ENCODE results near the gene SH3PXD2A. TPM values are rescaled to one million over a fixed set of nuclear protein-coding genes. Genes with fewer than 3 reads are reported as not detected.

Gene SH3PXD2A
- total RNA-seq, 1 donor from 2014 or later = 9.6 TPM

DNA sequence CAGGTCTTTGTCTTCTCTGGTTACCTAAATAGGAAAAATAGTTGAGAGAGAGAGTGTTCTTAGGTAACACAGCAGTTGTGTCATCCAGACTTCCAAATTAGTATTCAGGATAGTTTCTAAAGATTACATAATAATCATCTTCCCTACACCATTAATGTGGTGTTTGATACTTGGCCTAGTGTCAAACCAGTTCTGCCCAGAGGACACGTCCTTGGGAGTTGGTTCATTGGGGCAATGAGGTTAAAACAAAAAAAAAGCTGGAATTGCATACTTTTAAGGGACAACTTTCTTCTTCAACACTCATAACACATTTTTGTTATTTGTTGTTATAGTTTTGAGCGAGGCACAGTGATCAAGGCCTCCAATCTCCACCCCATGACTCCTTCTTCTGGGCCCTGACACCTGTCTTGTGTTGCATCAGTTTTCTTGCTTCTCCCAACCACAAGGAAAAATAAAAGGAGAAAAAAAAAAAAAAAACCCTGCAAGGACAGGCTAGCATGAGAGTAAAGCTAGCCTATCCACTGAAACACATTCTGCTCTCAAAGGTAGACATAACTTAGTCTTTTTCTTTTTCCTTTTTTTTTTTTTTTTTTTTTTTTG lies 33.8 kb upstream of the SH3PXD2A start:
- intact Hi-C loops (cut with micrococcal nuclease) = loop anchor here (2.0 kb wide), 1 partner anchor 128 kb away; no protein-coding TSS in a partner anchor
- no peaks in the 10 kb centered on the region for H3K27me3 Mint-ChIP-seq (ENCODE audit: insufficient read depth)
- peak overlapping the region; percentile 80 for H3K27ac Mint-ChIP-seq
- DNase-seq (ENCODE audit: low spot score) = no peak
- no peaks in the 10 kb centered on the region for H3K9me3 Mint-ChIP-seq
- H3K36me3 Mint-ChIP-seq (ENCODE audit: low read depth) = peaks cover 24% of the 10 kb centered on the region
- no peak overlapping the region for H3K4me3 Mint-ChIP-seq
- H3K4me1 Mint-ChIP-seq (ENCODE audit: low read depth) = peaks cover 41% of the 10 kb centered on the region

DNA sequence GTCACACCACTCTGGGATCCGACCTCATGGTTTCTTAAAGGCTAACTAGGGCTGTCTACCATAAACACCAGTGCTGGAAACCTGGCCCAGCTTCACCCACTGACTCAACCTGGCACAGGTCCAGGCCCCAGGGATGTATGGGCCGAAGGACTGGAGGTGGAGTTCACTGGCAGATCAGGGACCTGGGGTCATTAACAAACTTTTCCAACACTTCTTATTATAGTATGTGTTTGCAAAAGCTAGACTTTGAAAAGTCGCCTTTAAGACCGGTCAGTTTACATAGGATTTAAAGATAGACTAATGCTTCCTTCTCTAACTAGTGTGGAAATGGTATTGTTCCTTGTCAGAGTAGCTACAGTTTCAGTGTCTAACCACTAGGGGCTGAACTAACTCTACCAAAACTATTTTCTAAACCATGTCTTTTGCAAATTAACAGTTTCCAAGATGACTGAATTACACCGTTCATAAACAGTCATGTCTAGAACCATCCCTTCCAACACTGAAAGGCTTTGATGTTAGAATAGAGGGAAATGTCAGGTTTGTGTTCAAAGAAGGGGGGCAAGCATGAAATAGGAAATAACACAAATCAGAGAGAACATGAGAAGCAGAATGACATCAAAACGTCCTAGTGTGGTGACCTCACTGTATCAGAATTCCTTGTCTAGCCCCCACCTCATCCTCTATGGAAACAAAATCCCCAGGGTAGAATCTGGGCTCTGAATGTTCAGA lies 32.9 kb upstream of the SH3PXD2A start:
- no peaks in the 10 kb centered on the region for H3K27me3 Mint-ChIP-seq (ENCODE audit: insufficient read depth)
- intact Hi-C loops (cut with micrococcal nuclease) = loop anchor here (1.0 to 2.0 kb wide), 10 partner anchors 20 to 462 kb away; partner anchors contain the start of genes CFAP43, SLK and STN1
- no peak for DNase-seq (ENCODE audit: low spot score)
- H3K4me1 Mint-ChIP-seq (ENCODE audit: low read depth) = peaks cover 32% of the 10 kb centered on the region
- H3K27ac Mint-ChIP-seq = peak overlapping the region; percentile 73
- no peaks in the 10 kb centered on the region for H3K9me3 Mint-ChIP-seq
- H3K36me3 Mint-ChIP-seq (ENCODE audit: low read depth) = peaks cover 21% of the 10 kb centered on the region
- no peak overlapping the region for H3K4me3 Mint-ChIP-seq

DNA sequence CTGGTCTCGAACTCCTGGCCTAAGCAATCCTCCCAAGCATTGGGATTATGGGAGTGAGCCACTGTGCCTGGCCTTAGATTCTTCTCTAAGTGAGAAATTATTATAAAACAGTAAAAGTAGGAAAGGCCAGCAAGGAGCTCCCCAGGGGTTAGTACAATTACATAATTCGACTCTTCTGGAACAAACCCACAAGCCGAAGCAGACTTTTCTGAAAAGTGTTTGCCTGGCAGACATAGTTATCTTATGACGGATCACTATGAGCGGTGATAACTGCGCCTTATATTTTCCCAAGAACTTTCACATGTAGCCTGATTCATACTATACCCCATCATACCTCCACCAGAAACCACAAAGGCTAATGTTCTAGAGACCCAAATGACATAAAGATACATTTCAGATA lies 30.2 kb upstream of the SH3PXD2A start:
- intact Hi-C loops (cut with micrococcal nuclease) = no loop called here
- no peaks in the 10 kb centered on the region for H3K9me3 Mint-ChIP-seq
- H3K27me3 Mint-ChIP-seq (ENCODE audit: insufficient read depth) = no peaks in the 10 kb centered on the region
- no peak overlapping the region for H3K4me3 Mint-ChIP-seq
- peaks cover 27% of the 10 kb centered on the region for H3K4me1 Mint-ChIP-seq (ENCODE audit: low read depth)
- H3K27ac Mint-ChIP-seq = no peak overlapping the region
- no peak for DNase-seq (ENCODE audit: low spot score)
- H3K36me3 Mint-ChIP-seq (ENCODE audit: low read depth) = peaks cover 31% of the 10 kb centered on the region

DNA sequence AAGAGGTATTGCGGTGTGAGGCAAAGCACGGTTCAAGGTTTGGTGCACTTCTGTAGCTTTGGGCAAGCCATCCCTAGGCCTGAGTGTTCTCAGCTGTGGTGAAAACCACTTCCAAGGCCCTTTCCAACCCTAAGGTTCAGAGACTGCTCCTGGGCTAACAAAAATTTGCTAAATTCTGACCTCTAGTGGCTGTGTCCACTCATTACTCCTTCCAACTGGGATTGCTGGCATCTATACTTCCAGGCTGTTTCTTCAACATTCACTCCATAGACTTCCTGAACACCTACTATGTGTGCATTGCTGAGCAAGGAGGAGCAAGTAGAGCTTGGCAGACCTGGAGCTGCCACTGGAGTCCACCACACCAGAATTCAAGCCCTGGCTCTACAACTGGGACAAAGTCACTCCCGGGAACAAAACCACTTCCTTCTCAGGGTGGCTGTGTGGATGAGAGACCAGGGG lies 29.3 kb upstream of the SH3PXD2A start:
- peak; percentile 13 for DNase-seq (ENCODE audit: low spot score)
- Mint-ChIP-seq H3K9me3 (no peaks in the 10 kb centered on the region), H3K27ac (no peak overlapping the region), H3K4me3 (no peak overlapping the region), H3K27me3 (ENCODE audit: insufficient read depth) (no peaks in the 10 kb centered on the region), H3K4me1 (ENCODE audit: low read depth) (peaks cover 18% of the 10 kb centered on the region), H3K36me3 (ENCODE audit: low read depth) (peaks cover 32% of the 10 kb centered on the region)
- intact Hi-C loops (cut with micrococcal nuclease) = loop anchor here (1.0 kb wide), 1 partner anchor 171 kb away; no protein-coding TSS in a partner anchor

DNA sequence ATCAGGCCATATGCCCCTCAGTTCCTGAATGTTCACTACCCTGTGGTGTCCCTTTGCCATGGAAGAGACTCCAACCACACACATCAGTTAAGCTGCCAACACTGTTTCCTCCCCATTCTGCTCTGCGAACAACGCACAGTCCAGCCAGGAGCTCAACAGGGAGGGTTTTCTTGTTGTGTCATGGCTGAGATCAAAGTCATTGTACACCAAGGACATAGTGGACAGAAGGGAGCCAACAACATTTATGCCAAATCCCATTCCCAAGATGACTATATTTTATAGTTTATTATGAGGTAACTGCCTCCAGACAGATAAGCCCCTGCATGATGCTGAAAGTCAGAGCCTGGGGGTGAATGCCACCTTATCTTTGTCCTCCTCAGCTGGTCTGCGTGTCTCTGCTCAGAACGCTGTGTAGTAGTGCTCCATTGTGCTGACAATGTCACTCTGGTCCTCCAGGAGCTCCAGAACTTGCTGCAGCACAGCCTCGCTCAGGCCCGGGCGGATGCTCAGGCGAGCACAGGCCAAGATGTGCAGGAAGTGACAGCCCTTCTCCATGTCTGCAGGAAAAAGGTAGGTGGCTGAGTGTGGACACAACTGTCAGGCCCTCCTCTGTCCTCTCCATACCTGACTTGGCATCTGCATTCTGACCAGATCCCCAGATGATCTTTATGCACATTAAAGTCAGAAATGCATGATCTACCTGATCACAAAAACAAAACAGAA lies 27.1 kb upstream of the SH3PXD2A start:
- peaks cover 36% of the 10 kb centered on the region for H3K36me3 Mint-ChIP-seq (ENCODE audit: low read depth)
- no peak overlapping the region for H3K4me3 Mint-ChIP-seq
- intact Hi-C loops (cut with micrococcal nuclease) = no loop called here
- no peaks in the 10 kb centered on the region for H3K27me3 Mint-ChIP-seq (ENCODE audit: insufficient read depth)
- H3K27ac Mint-ChIP-seq = no peak overlapping the region
- no peaks in the 10 kb centered on the region for H3K4me1 Mint-ChIP-seq (ENCODE audit: low read depth)
- H3K9me3 Mint-ChIP-seq = no peaks in the 10 kb centered on the region
- DNase-seq (ENCODE audit: low spot score) = no peak

DNA sequence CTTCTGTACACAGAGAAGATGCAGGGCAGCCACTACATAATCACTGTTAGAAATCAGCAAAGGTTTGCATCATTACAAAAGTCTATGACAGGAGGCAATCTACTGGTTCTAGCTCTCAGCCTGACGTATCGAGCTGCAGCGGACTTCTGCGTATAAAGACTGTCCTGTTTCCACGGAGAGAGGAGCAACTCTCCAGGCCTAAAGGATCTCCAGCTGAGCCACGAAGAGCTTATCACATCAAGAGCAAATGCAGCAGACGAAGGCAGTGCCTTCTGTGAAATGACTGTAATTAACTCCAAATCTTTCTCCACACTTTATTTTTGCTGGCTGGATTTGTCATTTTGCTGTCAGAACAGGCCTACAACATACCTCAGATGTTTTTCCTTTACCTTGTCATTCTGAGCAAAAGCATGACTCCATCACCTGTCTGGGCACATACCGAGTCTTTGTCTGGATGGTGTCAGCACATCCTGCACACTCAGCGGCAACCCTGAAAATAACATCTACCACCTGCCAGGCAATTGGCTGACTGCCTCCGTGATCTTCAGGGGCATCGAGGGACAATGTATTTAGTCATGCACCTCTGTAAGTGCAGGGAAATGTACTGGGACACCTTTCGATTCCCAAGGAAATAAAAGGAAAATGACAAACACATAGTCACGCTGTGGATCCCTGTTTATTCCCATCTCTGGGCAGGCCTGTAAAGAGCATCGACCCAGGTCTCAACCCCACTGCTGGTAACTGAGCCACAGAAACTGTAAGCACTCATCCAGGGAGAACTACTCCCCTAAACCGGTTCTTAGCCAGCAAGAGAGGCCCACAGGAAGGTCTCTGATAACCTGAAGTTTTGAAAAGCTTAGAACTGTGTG lies 26.3 kb upstream of the SH3PXD2A start:
- H3K4me1 Mint-ChIP-seq (ENCODE audit: low read depth) = no peaks in the 10 kb centered on the region
- H3K36me3 Mint-ChIP-seq (ENCODE audit: low read depth) = peaks cover 34% of the 10 kb centered on the region
- no peaks in the 10 kb centered on the region for H3K27me3 Mint-ChIP-seq (ENCODE audit: insufficient read depth)
- no peak overlapping the region for H3K4me3 Mint-ChIP-seq
- no peak for DNase-seq (ENCODE audit: low spot score)
- intact Hi-C loops (cut with micrococcal nuclease) = no loop called here
- no peak overlapping the region for H3K27ac Mint-ChIP-seq
- no peaks in the 10 kb centered on the region for H3K9me3 Mint-ChIP-seq

DNA sequence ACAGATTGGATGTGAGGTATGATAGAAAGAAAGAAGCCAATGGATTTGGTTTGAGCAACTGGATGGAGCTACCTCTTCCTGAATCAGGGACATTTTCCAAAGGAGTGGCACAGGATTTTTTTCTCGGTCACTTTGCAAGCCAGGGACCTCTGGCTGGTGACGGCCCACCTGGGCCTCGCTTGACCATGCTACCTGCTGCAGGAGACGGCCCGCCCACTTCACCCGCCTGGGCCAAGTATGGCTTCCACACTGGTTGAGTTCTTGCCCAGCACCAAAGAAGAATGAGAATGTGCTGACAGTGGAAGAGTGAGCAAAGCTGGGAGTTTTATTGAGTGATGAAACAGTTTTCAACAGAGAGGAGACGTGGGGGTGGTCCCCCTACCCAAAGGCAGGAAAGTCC lies 24.5 kb upstream of the SH3PXD2A start:
- H3K36me3 Mint-ChIP-seq (ENCODE audit: low read depth) = peaks cover 34% of the 10 kb centered on the region
- no peak overlapping the region for H3K27ac Mint-ChIP-seq
- no peak overlapping the region for H3K4me3 Mint-ChIP-seq
- H3K27me3 Mint-ChIP-seq (ENCODE audit: insufficient read depth) = no peaks in the 10 kb centered on the region
- no peak for DNase-seq (ENCODE audit: low spot score)
- intact Hi-C loops (cut with micrococcal nuclease) = no loop called here
- no peaks in the 10 kb centered on the region for H3K9me3 Mint-ChIP-seq
- no peaks in the 10 kb centered on the region for H3K4me1 Mint-ChIP-seq (ENCODE audit: low read depth)

DNA sequence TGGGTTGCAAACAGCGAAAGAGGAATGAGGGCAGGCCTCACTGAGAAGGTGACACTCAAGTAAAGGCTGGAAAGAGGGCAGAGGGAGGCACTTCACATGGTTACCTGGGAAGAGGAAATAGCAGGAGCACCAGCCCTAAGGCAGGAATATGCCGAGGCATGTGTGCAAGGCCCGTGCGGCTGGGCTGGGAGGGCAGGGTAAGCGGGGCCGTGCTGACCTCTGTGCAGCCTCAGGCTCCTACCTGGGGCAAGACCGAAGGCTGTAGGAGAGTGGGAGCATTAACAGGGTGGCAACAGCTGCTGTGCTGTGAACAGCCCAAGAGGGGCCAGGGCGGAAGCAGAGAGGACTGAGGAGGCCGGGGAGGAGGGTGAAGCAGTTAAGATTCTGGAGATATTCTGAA lies 24.0 kb upstream of the SH3PXD2A start:
- Mint-ChIP-seq H3K4me3 (no peak overlapping the region), H3K36me3 (ENCODE audit: low read depth) (peaks cover 34% of the 10 kb centered on the region), H3K27ac (no peak overlapping the region), H3K27me3 (ENCODE audit: insufficient read depth) (no peaks in the 10 kb centered on the region), H3K9me3 (no peaks in the 10 kb centered on the region), H3K4me1 (ENCODE audit: low read depth) (no peaks in the 10 kb centered on the region)
- DNase-seq (ENCODE audit: low spot score) = no peak
- intact Hi-C loops (cut with micrococcal nuclease) = no loop called here

DNA sequence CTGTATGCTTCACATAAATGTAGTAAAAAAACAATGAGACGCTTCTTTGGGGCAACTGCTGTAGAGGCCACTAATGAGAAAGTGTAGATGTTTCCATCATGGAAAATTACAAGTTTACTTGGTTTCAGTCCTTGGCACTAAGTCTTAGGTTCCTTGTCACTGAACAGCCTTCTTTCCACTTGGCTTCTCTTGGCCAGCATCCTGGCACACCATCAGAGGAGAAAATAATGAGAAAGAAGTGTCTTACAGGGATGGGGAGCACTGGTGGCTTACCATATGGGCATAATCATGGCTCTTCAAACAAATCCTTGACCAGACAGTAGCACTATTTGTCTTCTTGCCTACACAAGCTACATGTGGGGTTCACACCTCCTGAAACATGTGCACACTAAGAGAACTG lies 22.5 kb upstream of the SH3PXD2A start:
- no peaks in the 10 kb centered on the region for H3K4me1 Mint-ChIP-seq (ENCODE audit: low read depth)
- H3K27ac Mint-ChIP-seq = no peak overlapping the region
- intact Hi-C loops (cut with micrococcal nuclease) = no loop called here
- H3K36me3 Mint-ChIP-seq (ENCODE audit: low read depth) = peaks cover 29% of the 10 kb centered on the region
- H3K9me3 Mint-ChIP-seq = no peaks in the 10 kb centered on the region
- no peak for DNase-seq (ENCODE audit: low spot score)
- H3K27me3 Mint-ChIP-seq (ENCODE audit: insufficient read depth) = no peaks in the 10 kb centered on the region
- H3K4me3 Mint-ChIP-seq = no peak overlapping the region

DNA sequence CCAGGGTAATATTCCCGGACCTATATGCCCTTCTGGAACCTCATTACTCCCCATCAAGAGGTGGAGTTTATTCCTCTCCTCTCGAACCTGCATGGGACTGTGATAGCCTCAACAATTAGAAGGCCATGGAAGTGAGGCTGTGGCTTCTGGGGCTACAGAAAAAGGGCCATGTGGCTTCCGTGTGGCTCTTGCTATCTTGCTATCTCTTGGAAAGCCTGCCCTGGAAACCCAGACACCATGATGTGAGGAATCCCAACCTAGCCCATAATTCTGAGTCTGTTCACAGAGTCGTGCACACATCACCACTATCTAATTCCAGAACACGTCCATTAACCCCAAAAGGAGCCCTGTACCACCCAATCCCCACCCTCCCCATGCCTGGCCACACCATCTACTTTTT lies 20.8 kb upstream of the SH3PXD2A start:
- Mint-ChIP-seq H3K4me3 (no peak overlapping the region), H3K4me1 (ENCODE audit: low read depth) (no peaks in the 10 kb centered on the region), H3K27me3 (ENCODE audit: insufficient read depth) (no peaks in the 10 kb centered on the region), H3K36me3 (ENCODE audit: low read depth) (peaks cover 17% of the 10 kb centered on the region), H3K9me3 (no peaks in the 10 kb centered on the region), H3K27ac (no peak overlapping the region)
- intact Hi-C loops (cut with micrococcal nuclease) = no loop called here
- DNase-seq (ENCODE audit: low spot score) = no peak

DNA sequence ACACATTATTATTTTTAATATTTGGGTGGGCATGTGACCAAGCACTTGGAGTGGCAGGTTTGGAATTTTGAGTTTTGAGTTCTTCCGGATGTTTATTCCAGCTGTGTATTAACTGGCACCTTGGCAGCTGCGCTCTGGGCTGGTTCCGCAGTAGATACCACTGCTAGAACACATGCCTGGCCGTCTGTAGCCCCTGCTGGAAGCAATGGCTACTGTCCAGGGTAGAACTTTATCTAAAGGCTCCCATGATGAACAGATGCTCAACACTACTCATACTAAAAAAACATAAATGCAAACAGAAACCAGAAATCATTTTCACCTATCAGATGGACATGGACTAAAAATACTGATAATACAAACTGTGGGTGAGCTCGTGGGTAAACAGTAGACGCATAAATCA lies 19.4 kb upstream of the SH3PXD2A start:
- intact Hi-C loops (cut with micrococcal nuclease) = no loop called here
- H3K27me3 Mint-ChIP-seq (ENCODE audit: insufficient read depth) = no peaks in the 10 kb centered on the region
- H3K4me1 Mint-ChIP-seq (ENCODE audit: low read depth) = no peaks in the 10 kb centered on the region
- no peak overlapping the region for H3K4me3 Mint-ChIP-seq
- H3K27ac Mint-ChIP-seq = no peak overlapping the region
- no peak for DNase-seq (ENCODE audit: low spot score)
- H3K36me3 Mint-ChIP-seq (ENCODE audit: low read depth) = peaks cover 12% of the 10 kb centered on the region
- no peaks in the 10 kb centered on the region for H3K9me3 Mint-ChIP-seq

DNA sequence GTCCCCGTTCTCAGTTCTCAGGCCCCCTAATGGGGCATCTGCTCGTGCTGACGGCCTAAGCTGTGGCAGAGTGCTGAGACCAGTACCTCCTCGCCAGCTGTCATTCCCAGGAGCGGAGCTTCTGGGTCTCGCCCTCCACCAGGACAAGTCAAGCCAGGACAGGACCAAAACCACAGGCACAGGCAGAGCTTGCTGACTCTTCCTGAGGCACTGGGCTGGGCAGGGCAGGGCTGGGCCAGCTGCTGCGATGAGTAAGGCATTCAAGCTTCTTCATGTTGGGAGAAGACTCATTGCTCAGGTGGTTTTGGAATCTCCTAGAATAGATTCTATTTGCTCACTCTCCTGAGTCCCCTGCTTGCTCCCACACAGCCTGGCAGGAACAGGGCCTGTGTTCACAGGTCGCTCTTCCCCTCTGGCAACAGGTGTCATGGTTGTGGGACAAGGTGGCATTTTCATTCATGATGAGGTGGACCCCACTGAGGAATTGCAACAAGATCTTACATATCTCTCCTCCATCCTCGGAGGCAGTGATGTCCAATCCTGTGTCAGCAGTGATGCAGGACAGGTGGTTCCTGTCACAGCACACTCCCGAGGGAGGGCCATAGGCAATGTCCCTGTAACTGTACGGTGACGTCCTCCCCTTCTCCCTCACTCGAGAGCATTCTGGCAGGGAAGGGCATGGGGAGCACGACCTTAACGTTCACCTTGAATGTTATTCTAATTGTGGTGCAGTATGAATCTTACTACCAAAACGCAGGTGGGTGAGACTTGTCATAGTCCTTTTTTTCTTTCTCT lies 17.0 kb upstream of the SH3PXD2A start:
- Mint-ChIP-seq H3K36me3 (ENCODE audit: low read depth) (no peaks in the 10 kb centered on the region), H3K27me3 (ENCODE audit: insufficient read depth) (no peaks in the 10 kb centered on the region), H3K9me3 (no peaks in the 10 kb centered on the region), H3K27ac (no peak overlapping the region), H3K4me3 (no peak overlapping the region), H3K4me1 (ENCODE audit: low read depth) (no peaks in the 10 kb centered on the region)
- intact Hi-C loops (cut with micrococcal nuclease) = no loop called here
- DNase-seq (ENCODE audit: low spot score) = no peak
